ENCODE measurements around the gene RNGTT.
A peak's percentile ranks its signal among the peaks of the same experiment; 100 is the strongest.

Gene RNGTT

DNA sequence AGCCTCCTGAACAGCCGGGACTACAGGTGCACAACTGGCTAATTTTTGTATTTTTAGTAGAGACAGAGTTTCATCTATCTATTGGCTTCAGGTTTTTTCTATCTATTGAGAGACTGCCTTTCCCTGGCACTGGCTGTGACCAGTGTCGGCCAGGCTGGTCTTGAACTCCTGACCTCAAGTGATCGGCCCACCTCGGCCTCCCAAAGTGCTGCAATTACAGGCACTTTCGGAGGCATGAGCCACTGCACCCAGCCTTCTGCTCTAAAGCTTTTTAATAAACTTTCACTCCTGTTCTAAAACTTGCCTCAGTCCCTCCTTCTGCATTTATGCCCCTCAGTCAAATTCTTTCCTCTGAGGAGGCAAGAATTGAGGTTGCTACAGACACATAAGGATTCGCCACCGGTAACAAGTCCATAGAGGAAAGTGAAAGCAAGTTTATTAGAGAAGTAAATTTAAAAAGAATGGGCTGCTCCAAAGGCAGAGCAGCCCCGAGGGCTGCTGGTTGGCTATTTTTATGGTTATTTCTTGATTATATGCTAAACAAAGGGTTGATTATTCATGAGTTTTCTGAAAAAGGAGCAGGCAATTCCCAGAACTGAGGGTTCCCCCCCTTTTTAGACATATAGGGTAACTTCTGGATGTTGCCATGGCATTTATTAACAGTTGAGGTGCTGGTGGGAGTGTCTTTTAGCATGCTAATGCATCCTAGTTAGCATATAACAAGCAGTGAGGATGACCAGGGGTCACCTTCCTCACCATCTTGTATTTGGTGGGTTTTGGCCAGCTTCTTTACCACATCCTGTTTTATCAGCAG is 44.8 kb upstream of the RNGTT start:
- DNase-seq (ENCODE audit: low read depth): no peak
- TF ChIP-seq, protein P1, sequence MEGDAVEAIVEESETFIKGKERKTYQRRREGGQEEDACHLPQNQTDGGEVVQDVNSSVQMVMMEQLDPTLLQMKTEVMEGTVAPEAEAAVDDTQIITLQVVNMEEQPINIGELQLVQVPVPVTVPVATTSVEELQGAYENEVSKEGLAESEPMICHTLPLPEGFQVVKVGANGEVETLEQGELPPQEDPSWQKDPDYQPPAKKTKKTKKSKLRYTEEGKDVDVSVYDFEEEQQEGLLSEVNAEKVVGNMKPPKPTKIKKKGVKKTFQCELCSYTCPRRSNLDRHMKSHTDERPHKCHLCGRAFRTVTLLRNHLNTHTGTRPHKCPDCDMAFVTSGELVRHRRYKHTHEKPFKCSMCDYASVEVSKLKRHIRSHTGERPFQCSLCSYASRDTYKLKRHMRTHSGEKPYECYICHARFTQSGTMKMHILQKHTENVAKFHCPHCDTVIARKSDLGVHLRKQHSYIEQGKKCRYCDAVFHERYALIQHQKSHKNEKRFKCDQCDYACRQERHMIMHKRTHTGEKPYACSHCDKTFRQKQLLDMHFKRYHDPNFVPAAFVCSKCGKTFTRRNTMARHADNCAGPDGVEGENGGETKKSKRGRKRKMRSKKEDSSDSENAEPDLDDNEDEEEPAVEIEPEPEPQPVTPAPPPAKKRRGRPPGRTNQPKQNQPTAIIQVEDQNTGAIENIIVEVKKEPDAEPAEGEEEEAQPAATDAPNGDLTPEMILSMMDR (IDR thresholded peaks at IDR 0.05; ENCODE audit: low read depth, low read length): no peak
- TF ChIP-seq, protein P2, sequence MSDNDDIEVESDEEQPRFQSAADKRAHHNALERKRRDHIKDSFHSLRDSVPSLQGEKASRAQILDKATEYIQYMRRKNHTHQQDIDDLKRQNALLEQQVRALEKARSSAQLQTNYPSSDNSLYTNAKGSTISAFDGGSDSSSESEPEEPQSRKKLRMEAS (IDR thresholded peaks at IDR 0.05; ENCODE audit: low read depth, low read length): no peak
- no peak for TF ChIP-seq MYC (IDR thresholded peaks at IDR 0.05; ENCODE audit: low read depth, low read length)
- TF ChIP-seq POLR2A (IDR thresholded peaks at IDR 0.05; ENCODE audit: extremely low read depth, insufficient read length): no peak
- H3K4me3 ChIP-seq (ENCODE audit: low read depth, low read length): no peak overlapping the region

DNA sequence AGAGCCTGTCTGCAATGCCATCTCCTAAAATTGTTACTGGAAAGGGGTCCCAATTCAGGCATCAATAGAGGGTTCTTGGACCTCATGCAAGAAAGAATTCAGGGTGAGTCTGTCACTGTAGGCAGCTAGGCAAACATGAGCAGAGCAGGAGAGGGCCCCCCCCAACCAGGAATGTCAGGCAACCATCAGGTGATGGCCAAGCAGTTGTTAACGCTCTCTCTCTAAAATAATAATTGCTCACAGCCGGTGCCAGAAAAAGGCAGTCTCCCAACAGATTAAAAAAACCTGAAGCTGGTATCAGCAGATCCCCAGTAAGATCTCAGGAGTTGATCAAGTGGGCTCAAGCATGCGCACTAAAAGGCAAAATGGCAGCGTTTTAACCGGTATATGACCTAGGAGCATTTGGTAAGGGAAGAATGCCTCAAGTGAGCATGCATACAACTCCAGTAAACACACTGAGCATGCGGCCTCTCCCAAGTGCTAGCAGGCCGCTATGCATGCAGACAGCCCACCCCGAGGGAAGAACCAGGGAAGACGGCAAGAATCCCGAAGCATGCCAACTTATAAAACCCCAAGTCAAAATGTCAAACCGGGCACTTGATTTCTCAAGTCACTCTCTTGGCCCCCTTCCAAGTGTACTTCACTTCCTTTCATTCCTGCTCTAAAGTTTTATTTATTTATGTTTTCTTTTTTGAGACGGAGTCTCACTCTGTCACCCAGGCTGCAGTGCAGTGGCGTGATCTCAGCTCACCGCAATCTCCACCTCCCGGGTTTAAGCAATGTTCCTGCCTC is 44.0 kb upstream of the RNGTT start:
- TF ChIP-seq POLR2A (IDR thresholded peaks at IDR 0.05; ENCODE audit: extremely low read depth, insufficient read length) (no peak), MYC (IDR thresholded peaks at IDR 0.05; ENCODE audit: low read depth, low read length) (no peak)
- TF ChIP-seq, protein P2 (IDR thresholded peaks at IDR 0.05; ENCODE audit: low read depth, low read length): no peak
- TF ChIP-seq, protein P1 (IDR thresholded peaks at IDR 0.05; ENCODE audit: low read depth, low read length): no peak
- no peak for DNase-seq (ENCODE audit: low read depth)
- H3K4me3 ChIP-seq (ENCODE audit: low read depth, low read length): no peak overlapping the region

DNA sequence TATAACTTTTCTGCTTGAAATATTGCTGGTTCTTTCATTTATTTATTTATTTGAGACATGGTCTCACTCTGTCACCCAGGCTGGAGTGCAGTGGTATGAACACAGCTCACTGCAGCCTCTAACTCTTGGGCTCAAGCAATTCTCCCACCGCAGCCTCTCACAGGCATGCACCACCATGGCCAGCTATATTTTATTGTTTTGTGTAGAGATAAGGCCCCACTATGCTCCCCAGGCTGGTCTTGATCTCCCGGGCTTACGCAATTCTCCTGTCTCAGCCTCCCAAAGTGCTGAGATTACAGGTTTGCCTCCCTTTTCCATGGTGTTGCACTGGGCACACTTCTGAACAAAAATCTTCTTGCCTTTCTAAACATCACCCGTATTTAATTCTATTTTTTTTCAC is 39.1 kb upstream of the RNGTT start:
- no peak for TF ChIP-seq MYC (IDR thresholded peaks at IDR 0.05; ENCODE audit: low read depth, low read length)
- TF ChIP-seq POLR2A (IDR thresholded peaks at IDR 0.05; ENCODE audit: extremely low read depth, insufficient read length): no peak
- TF ChIP-seq, protein P2 (IDR thresholded peaks at IDR 0.05; ENCODE audit: low read depth, low read length): no peak
- TF ChIP-seq, protein P1 (IDR thresholded peaks at IDR 0.05; ENCODE audit: low read depth, low read length): no peak
- H3K4me3 ChIP-seq (ENCODE audit: low read depth, low read length): no peak overlapping the region
- no peak for DNase-seq (ENCODE audit: low read depth)

DNA sequence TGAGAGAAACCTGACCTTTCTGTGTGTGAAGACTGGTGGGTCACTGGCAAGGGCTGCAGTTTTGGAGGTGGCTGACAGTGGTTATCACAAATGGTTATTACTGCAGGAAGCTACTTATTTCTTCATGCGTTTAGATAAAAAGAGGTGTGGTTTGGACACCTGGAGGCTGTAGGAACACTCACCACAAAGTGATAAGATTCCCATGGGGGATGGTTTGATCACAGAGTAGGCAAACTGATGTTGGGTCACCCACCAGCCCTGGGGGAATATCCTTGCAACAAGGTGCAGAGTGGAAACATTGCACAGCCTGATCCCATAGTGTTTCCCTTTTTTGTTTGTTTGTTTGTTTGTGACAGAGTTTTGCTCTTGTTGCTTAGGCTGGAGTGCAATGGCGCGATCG is 33.9 kb upstream of the RNGTT start:
- H3K4me3 ChIP-seq (ENCODE audit: low read depth, low read length): no peak overlapping the region
- TF ChIP-seq MYC (IDR thresholded peaks at IDR 0.05; ENCODE audit: low read depth, low read length) (no peak), POLR2A (IDR thresholded peaks at IDR 0.05; ENCODE audit: extremely low read depth, insufficient read length) (no peak)
- TF ChIP-seq, protein P1 (IDR thresholded peaks at IDR 0.05; ENCODE audit: low read depth, low read length): no peak
- TF ChIP-seq, protein P2 (IDR thresholded peaks at IDR 0.05; ENCODE audit: low read depth, low read length): no peak
- DNase-seq (ENCODE audit: low read depth): peak; percentile 50

DNA sequence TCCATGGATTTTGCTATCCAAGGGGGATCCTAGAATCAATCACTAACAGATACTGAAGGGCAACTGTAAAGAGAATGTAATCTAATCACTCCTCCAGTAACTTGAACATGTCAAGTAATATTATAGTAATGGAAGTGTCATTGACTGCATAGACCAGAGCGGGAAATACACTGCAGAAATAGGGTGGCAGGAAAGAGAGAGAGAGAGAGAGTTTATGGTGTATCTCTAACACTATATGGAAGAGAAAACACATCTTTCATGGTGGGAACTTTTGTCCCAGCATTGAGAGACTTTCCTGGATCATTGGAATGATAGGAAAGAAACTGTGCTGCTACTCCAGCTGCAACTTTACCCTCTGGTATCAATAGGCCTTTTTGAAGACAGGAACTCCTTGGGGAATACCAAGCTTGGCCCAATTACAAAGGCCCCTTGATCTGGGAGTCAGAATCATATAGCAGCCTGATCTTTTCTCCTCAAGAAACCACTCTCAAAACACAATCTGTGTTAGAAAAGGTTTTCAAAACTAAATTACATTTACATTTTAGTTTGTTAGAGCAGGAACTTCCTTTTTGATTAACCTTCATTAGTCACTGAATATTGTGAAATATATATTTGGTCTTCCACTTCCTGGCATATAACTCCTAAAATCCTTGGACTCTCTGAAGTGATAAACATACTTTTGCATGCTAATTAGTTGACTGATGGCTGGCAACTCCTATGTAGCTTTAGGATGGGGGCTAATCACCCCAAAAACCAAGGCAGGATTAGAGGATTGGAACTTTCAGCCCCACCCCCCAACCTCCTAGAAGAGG is 29.5 kb upstream of the RNGTT start:
- TF ChIP-seq MYC (IDR thresholded peaks at IDR 0.05; ENCODE audit: low read depth, low read length) (no peak), POLR2A (IDR thresholded peaks at IDR 0.05; ENCODE audit: extremely low read depth, insufficient read length) (no peak)
- TF ChIP-seq, protein P1 (IDR thresholded peaks at IDR 0.05; ENCODE audit: low read depth, low read length): no peak
- TF ChIP-seq, protein P2 (IDR thresholded peaks at IDR 0.05; ENCODE audit: low read depth, low read length): no peak
- DNase-seq (ENCODE audit: low read depth): peak; percentile 25
- H3K4me3 ChIP-seq (ENCODE audit: low read depth, low read length): no peak overlapping the region

Data from NB4 (cell line).